IMR-90 (cell line): ENCODE measurements around the gene CDH12. TPM values are rescaled to one million over a fixed set of nuclear protein-coding genes. Genes with fewer than 3 reads are reported as not detected.

Source experiments
- ATAC-seq: fragments of 200-7000 bp; cut with Tn5 transposase; 2 replicates; pipeline ENCODE4 v1.9.1; 2020; ENCODE audit warnings: low read depth, mild to moderate bottlenecking, moderate library complexity
- BruUV-seq: library from RNA; stranded (reverse); fragments of 400-500 nt; replicated peaks from 2 replicates; lab custom pipeline; 2021; lab: Mats Ljungman, UMichigan
- CTCF ChIA-PET: fragments of 300-600 bp; formaldehyde crosslinking; extraction: SDS; loops from one replicate; lab custom pipeline; 2021; ENCODE audit warnings: antibody characterized with exemption; lab: Yijun Ruan, JAX
- POLR2A ChIA-PET: fragments of 300-600 bp; sonication (Branson Sonifier 250); formaldehyde crosslinking; loops from one replicate; lab custom pipeline; 2022; ENCODE audit warnings: antibody characterized with exemption; ENCODE audit not compliant: unreplicated experiment; lab: Charles Lee
- DNase-seq: peaks from one replicate; pipeline ENCODE4 v3.0.0; 2013
- H2AFZ ChIP-seq: replicated peaks from 2 replicates; pipeline ENCODE3; 2013; ENCODE audit warnings: low read length, mild to moderate bottlenecking; ENCODE audit not compliant: poor library complexity
- H2AK5ac ChIP-seq: 2 replicates; pipeline ENCODE4 v1.6.1; 2013; ENCODE audit warnings: low read depth, low read length, inconsistent platforms
- H2AK9ac ChIP-seq: replicated peaks from 2 replicates; pipeline ENCODE3; 2013; ENCODE audit warnings: mild to moderate bottlenecking, low read depth, low read length, moderate library complexity; ENCODE audit not compliant: poor library complexity
- H2BK120ac ChIP-seq: 2 replicates; pipeline ENCODE4 v1.6.1; 2013; ENCODE audit warnings: low read depth, low read length, inconsistent platforms
- H2BK15ac ChIP-seq: 3 replicates; pipeline ENCODE4 v1.6.1; 2013; ENCODE audit warnings: low read depth, low read length, inconsistent platforms
- H2BK20ac ChIP-seq: 2 replicates; pipeline ENCODE4 v1.6.1; 2013; ENCODE audit warnings: low read depth, mild to moderate bottlenecking, inconsistent platforms, low read length, moderate library complexity
- H2BK5ac ChIP-seq: 2 replicates; pipeline ENCODE4 v1.6.1; 2013; ENCODE audit warnings: mild to moderate bottlenecking, low read depth, low read length, inconsistent platforms; ENCODE audit not compliant: poor library complexity, severe bottlenecking
- H3K14ac ChIP-seq: replicated peaks from 2 replicates; pipeline ENCODE4 v1.6.1; 2013; ENCODE audit warnings: low read depth, low read length, inconsistent platforms
- H3K18ac ChIP-seq: 2 replicates; pipeline ENCODE4 v1.6.1; 2013; ENCODE audit warnings: low read depth, low read length, control low read depth
- H3K23ac ChIP-seq: 2 replicates; pipeline ENCODE4 v1.6.1; 2013; ENCODE audit warnings: low read depth, low read length, inconsistent platforms
- H3K27ac ChIP-seq: 2 replicates; pipeline ENCODE4 v1.5.1; 2013; ENCODE audit warnings: mild to moderate bottlenecking, control low read depth, low read length; ENCODE audit not compliant: insufficient read depth
- H3K27me3 ChIP-seq: 2 replicates; pipeline ENCODE4 v1.6.1; 2013; ENCODE audit warnings: low read length; ENCODE audit not compliant: control insufficient read depth, insufficient read depth
- H3K36me3 ChIP-seq: 2 replicates; pipeline ENCODE4 v1.6.1; 2013; ENCODE audit warnings: low read length, mixed read lengths; ENCODE audit not compliant: control insufficient read depth, insufficient read depth
- H3K4ac ChIP-seq: 2 replicates; pipeline ENCODE4 v1.6.1; 2013; ENCODE audit warnings: low read depth, low read length, inconsistent platforms
- H3K4me1 ChIP-seq: 2 replicates; pipeline ENCODE4 v1.6.1; 2013; ENCODE audit warnings: low read length, mixed read lengths; ENCODE audit not compliant: control insufficient read depth, insufficient read depth
- H3K4me2 ChIP-seq: 2 replicates; pipeline ENCODE4 v1.6.1; 2013; ENCODE audit warnings: low read depth, mild to moderate bottlenecking, control low read depth, low read length, moderate library complexity
- H3K4me3 ChIP-seq: 2 replicates; pipeline ENCODE4 v1.5.1; 2013; ENCODE audit warnings: low read depth, mild to moderate bottlenecking, control low read depth, low read length, moderate library complexity; ENCODE audit not compliant: insufficient read depth
- H3K56ac ChIP-seq: 2 replicates; pipeline ENCODE4 v1.6.1; 2013; ENCODE audit warnings: low read length, inconsistent platforms; ENCODE audit not compliant: insufficient read depth; ENCODE audit errors: extremely low read depth
- H3K79me1 ChIP-seq, 2 experiments: 2 replicates each; pipeline ENCODE4 v1.6.1; 2013; ENCODE audit warnings: low read length in 2 of 2, inconsistent platforms in 1 of 2, low read depth in 1 of 2
- H3K9ac ChIP-seq: 2 replicates; pipeline ENCODE4 v1.6.1; 2013; ENCODE audit warnings: low read depth, low read length, control low read depth
- H3K9me1 ChIP-seq: 2 replicates; pipeline ENCODE4 v1.6.1; 2013; ENCODE audit warnings: low read length, inconsistent platforms; ENCODE audit not compliant: insufficient read depth
- H3K9me3 ChIP-seq: 2 replicates; pipeline ENCODE4 v1.6.1; 2013; ENCODE audit warnings: low read length; ENCODE audit not compliant: control insufficient read depth, insufficient read depth
- H4K20me1 ChIP-seq: 2 replicates; pipeline ENCODE4 v1.6.1; 2013; ENCODE audit warnings: low read length, inconsistent platforms; ENCODE audit not compliant: insufficient read depth
- H4K5ac ChIP-seq: 2 replicates; pipeline ENCODE4 v1.6.1; 2013; ENCODE audit warnings: mild to moderate bottlenecking, low read depth, low read length, control low read depth
- H4K8ac ChIP-seq, 2 experiments: 2 replicates each; pipeline ENCODE4 v1.6.1; 2013; ENCODE audit warnings: low read depth in 2 of 2, low read length in 2 of 2, control low read depth in 1 of 2, inconsistent platforms in 1 of 2
- H4K91ac ChIP-seq: 2 replicates; pipeline ENCODE4 v1.6.1; 2013; ENCODE audit warnings: low read depth, low read length, inconsistent platforms; ENCODE audit not compliant: insufficient read depth
- NFE2L2 ChIP-seq: fragments of 150-350 bp; IDR thresholded peaks from 2 replicates; pipeline ENCODE4 v1.6.1; 2016; ENCODE audit warnings: low read depth, mild to moderate bottlenecking, low read length
- SMC3 ChIP-seq: fragments of 150-350 bp; IDR thresholded peaks from 2 replicates; pipeline ENCODE4 v1.6.1; 2016; ENCODE audit warnings: low read depth, mild to moderate bottlenecking, antibody characterized with exemption, low read length, moderate library complexity
- WGBS, 2 experiments: methylation state at CpG; one replicate each; pipeline versions ENCODE4 v1.1.5 to v1.1.7; 2013; ENCODE audit warnings: missing lambda C conversion rate in 2 of 2; ENCODE audit not compliant: insufficient read length in 1 of 2; ENCODE audit errors: extremely low coverage in 2 of 2; 5-methylcytosine and 5-hydroxymethylcytosine counted together
- dilution Hi-C: fragments of 300-500 bp; cut with HindIII; formaldehyde crosslinking; loops from one replicate; pipeline ENCODE4 v1.14.3; 2018; ENCODE audit warnings: low sequenced_read_pairs; ENCODE audit not compliant: unreplicated experiment
- in situ Hi-C: fragments of 300-500 bp; cut with MboI; formaldehyde crosslinking; loops from 3 replicates; pipeline ENCODE4 v1.14.3; 2019; ENCODE audit warnings: low sequenced_read_pairs, inconsistent platforms, mixed read lengths
- intact Hi-C: fragments of 100-400 bp; cut with micrococcal nuclease; formaldehyde crosslinking; loops from 2 replicates; pipeline ENCODE4 v1.10.0; 2022
- polyA plus RNA-seq, 3 experiments: library from polyadenylated mRNA; depleted of rRNA; stranded (reverse); fragments of >200 nt; gene quantifications; 2 replicates each; pipeline ENCODE4 v1.2.3, GENCODE V29; 2012; ENCODE audit warnings: low replicate concordance in 1 of 3
- total RNA-seq: library from RNA; depleted of rRNA; stranded (reverse); fragments of >200 nt; gene quantifications from 2 replicates; pipeline ENCODE4 v1.2.3, GENCODE V29; 2012
- TF ChIP-seq, protein P1 (sequence below): conservative IDR thresholded peaks from 2 replicates; pipeline ENCODE4 v1.5.1; 2012; ENCODE audit warnings: mild to moderate bottlenecking, low read depth, low read length, improper control_type of control experiment

Gene CDH12
- total and polyA plus RNA-seq, 2 of the 4 experiments (the other 2 are of a cell fraction), result not detected

DNA sequence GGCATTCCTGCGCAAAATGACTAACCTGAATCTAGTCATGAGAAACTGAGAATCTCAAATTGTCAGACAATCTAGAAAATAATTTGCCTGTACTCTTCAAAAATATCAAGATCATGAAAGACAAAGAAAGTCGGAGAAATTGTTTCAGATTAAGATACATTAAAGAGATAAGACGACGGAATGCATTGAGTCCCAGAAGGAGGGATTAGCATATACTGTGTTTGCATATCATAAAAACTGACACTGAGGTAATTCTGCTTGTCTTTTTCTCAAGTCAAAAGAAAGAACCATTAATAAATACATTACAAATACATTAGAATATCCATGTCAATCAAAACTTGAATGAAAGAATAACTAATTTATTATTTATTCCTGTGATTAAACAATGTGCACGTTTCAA, 88.4 kb downstream of the CDH12 start:
- Histone ChIP-seq H3K56ac (no peak overlapping the region), H4K91ac (no peak overlapping the region), H4K5ac (no peak overlapping the region), H3K9ac (no peak overlapping the region), H3K4me1 (no peaks in the 10 kb centered on the region), H3K27me3 (no peaks in the 10 kb centered on the region), H3K4ac (no peak overlapping the region), H3K36me3 (no peaks in the 10 kb centered on the region), H3K18ac (no peak overlapping the region), H4K20me1 (no peaks in the 10 kb centered on the region), H3K14ac (no peak overlapping the region), H3K4me2 (no peak overlapping the region), H3K9me1 (no peaks in the 10 kb centered on the region), H4K8ac (no peak overlapping the region), H2AK9ac (no peak overlapping the region), H2BK20ac (no peak overlapping the region), H2BK15ac (no peak overlapping the region), H3K9me3 (no peaks in the 10 kb centered on the region), H3K79me1 (no peaks in the 10 kb centered on the region), H3K27ac (no peak overlapping the region), H3K23ac (no peak overlapping the region), H2BK5ac (no peak overlapping the region), H3K4me3 (no peak overlapping the region), H2BK120ac (no peak overlapping the region), H2AK5ac (no peak overlapping the region), H2AFZ (no peak overlapping the region)
- TF ChIP-seq SMC3 (no peak), NFE2L2 (no peak)
- TF ChIP-seq, protein P1, sequence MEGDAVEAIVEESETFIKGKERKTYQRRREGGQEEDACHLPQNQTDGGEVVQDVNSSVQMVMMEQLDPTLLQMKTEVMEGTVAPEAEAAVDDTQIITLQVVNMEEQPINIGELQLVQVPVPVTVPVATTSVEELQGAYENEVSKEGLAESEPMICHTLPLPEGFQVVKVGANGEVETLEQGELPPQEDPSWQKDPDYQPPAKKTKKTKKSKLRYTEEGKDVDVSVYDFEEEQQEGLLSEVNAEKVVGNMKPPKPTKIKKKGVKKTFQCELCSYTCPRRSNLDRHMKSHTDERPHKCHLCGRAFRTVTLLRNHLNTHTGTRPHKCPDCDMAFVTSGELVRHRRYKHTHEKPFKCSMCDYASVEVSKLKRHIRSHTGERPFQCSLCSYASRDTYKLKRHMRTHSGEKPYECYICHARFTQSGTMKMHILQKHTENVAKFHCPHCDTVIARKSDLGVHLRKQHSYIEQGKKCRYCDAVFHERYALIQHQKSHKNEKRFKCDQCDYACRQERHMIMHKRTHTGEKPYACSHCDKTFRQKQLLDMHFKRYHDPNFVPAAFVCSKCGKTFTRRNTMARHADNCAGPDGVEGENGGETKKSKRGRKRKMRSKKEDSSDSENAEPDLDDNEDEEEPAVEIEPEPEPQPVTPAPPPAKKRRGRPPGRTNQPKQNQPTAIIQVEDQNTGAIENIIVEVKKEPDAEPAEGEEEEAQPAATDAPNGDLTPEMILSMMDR, result no peak
- no peak for ATAC-seq
- intact Hi-C loops (no loop called here), in situ Hi-C loops (no loop called here), dilution Hi-C loops (no loop called here)
- CTCF ChIA-PET, result no interaction called here
- POLR2A ChIA-PET, result no interaction called here
- no TSS peak for BruUV-seq
- no CpG with 5 or more reads among the region's 5 CpGs for WGBS, 2 experiments
- no peak for DNase-seq
